Measurements from ENCODE around the gene COMTD1. TPM values are rescaled to one million over a fixed set of nuclear protein-coding genes. Genes with fewer than 3 reads are reported as not detected.
"Not testable (repeated sequence)": the region's sequence is repeated elsewhere in the genome, so short reads cannot be mapped to it uniquely, and the experiment has no call there.

COMTD1 gene
- total RNA-seq, 1 donor from 2014 or later = 26.9 TPM

- DNase-seq (ENCODE audit: low spot score) (no peak), ATAC-seq (no peak)
Measured at GRCh38 chr10:75226656-75227055, 9.1 kb downstream of the COMTD1 start.

GRCh38 chr10:75226095-75226494, 9.7 kb downstream of the COMTD1 start:
- ATAC-seq (no peak), DNase-seq (ENCODE audit: low spot score) (no peak)

GRCh38 chr10:75223507-75223906, 12.2 kb downstream of the COMTD1 start:
- no peak for ATAC-seq
- DNase-seq (ENCODE audit: low spot score) = no peak

GRCh38 chr10:75221492-75221891, 14.3 kb downstream of the COMTD1 start:
- not testable (repeated sequence) for DNase-seq (ENCODE audit: low spot score); ATAC-seq

- no peak for ATAC-seq
Measured at GRCh38 chr10:75220274-75220673, 15.5 kb downstream of the COMTD1 start.

GRCh38 chr10:75212343-75212742, 23.4 kb downstream of the COMTD1 start:
- no peak for DNase-seq (ENCODE audit: low spot score)
- no peak for ATAC-seq

More at GRCh38 chr10:75220274-75220673, 15.5 kb downstream of the COMTD1 start:
- no peak for DNase-seq (ENCODE audit: low spot score)

GRCh38 chr10:75211007-75211691, 24.6 kb downstream of the COMTD1 start:
- DNase-seq (ENCODE audit: low spot score) (no peak), ATAC-seq (peak; percentile 39)

- peak; percentile 93 for DNase-seq (ENCODE audit: low spot score)
- ATAC-seq = peak; percentile 95
Measured at GRCh38 chr10:75210282-75211006, 25.3 kb downstream of the COMTD1 start, which contains the start of gene VDAC2. Gene VDAC2 (plus strand): TSS chr10:75210796. CDS start chr10:75211159, 363 bp downstream.

- peak; percentile 74 for ATAC-seq
- DNase-seq (ENCODE audit: low spot score) = peak; percentile 70
Measured at GRCh38 chr10:75209921-75210281, 25.9 kb downstream of the COMTD1 start.

- ATAC-seq (no peak), DNase-seq (ENCODE audit: low spot score) (no peak)
Measured at GRCh38 chr10:75209086-75209920, 26.5 kb downstream of the COMTD1 start.

GRCh38 chr10:75208181-75208580, 27.6 kb downstream of the COMTD1 start:
- no peak for ATAC-seq
- no peak for DNase-seq (ENCODE audit: low spot score)

GRCh38 chr10:75207857-75208144, 28.0 kb downstream of the COMTD1 start:
- no peak for DNase-seq (ENCODE audit: low spot score)
- no peak for ATAC-seq

- ATAC-seq (no peak), DNase-seq (ENCODE audit: low spot score) (no peak)
Measured at GRCh38 chr10:75207079-75207856, 28.5 kb downstream of the COMTD1 start.

- not testable (repeated sequence) for ATAC-seq; DNase-seq (ENCODE audit: low spot score)
Measured at GRCh38 chr10:75206638-75207037, 29.1 kb downstream of the COMTD1 start.

- ATAC-seq = no peak
- no peak for DNase-seq (ENCODE audit: low spot score)
Measured at GRCh38 chr10:75205908-75206307, 29.8 kb downstream of the COMTD1 start.

- ATAC-seq (no peak), DNase-seq (ENCODE audit: low spot score) (no peak)
Measured at GRCh38 chr10:75203724-75204123, 32.0 kb downstream of the COMTD1 start.

- not testable (repeated sequence) for ATAC-seq; DNase-seq (ENCODE audit: low spot score)
Measured at GRCh38 chr10:75203046-75203620, 32.6 kb downstream of the COMTD1 start.

- DNase-seq (ENCODE audit: low spot score) = peak; percentile 14
- peak; percentile 47 for ATAC-seq
Measured at GRCh38 chr10:75202321-75203045, 33.3 kb downstream of the COMTD1 start.

- ATAC-seq (no peak), DNase-seq (ENCODE audit: low spot score) (peak; percentile 31)
Measured at GRCh38 chr10:75201793-75202307, 33.9 kb downstream of the COMTD1 start.

Data from left lobe of liver (tissue), 2 donors.